ENCODE results near the gene ZNF648.
A peak's percentile ranks its signal among the peaks of the same experiment; 100 is the strongest.
"Not testable (repeated sequence)": the region's sequence is repeated elsewhere in the genome, so short reads cannot be mapped to it uniquely, and the experiment has no call there.

ZNF648 gene

GRCh38 chr1:182069028-182069466 is 7.5 kb upstream of the ZNF648 start:
- DNase-seq = no peak

- DNase-seq = no peak
Observed at GRCh38 chr1:182066934-182067333, 5.4 kb upstream of the ZNF648 start.

- no peak for DNase-seq
Observed at GRCh38 chr1:182065126-182065845, 3.8 kb upstream of the ZNF648 start.

- no peak for DNase-seq
Observed at GRCh38 chr1:182064611-182065010, 3.1 kb upstream of the ZNF648 start.

- DNase-seq = no peak
Observed at GRCh38 chr1:182062223-182062622, 711 bp upstream of the ZNF648 start.

- DNase-seq = no peak
Observed at GRCh38 chr1:182060877-182061276, 635 bp downstream of the ZNF648 start.

- DNase-seq = no peak
Observed at GRCh38 chr1:182059936-182060335, 1.6 kb downstream of the ZNF648 start.

GRCh38 chr1:182056601-182057366 is 4.7 kb downstream of the ZNF648 start:
- DNase-seq = no peak

- no peak for DNase-seq
Observed at GRCh38 chr1:182054698-182055326, 6.7 kb downstream of the ZNF648 start.

- DNase-seq = no peak
Observed at GRCh38 chr1:182052355-182052754, 9.2 kb downstream of the ZNF648 start.

- DNase-seq = no peak
Observed at GRCh38 chr1:182051938-182052337, 9.6 kb downstream of the ZNF648 start.

GRCh38 chr1:182050481-182051448 is 10.7 kb downstream of the ZNF648 start:
- DNase-seq = no peak

GRCh38 chr1:182048562-182048961 is 12.9 kb downstream of the ZNF648 start:
- DNase-seq = no peak

- no peak for DNase-seq
Observed at GRCh38 chr1:182046763-182047162, 14.7 kb downstream of the ZNF648 start.

- DNase-seq = not testable (repeated sequence)
Observed at GRCh38 chr1:182045481-182045880, 16.0 kb downstream of the ZNF648 start.

- DNase-seq = no peak
Observed at GRCh38 chr1:182041615-182042014, 19.9 kb downstream of the ZNF648 start.

- DNase-seq = no peak
Observed at GRCh38 chr1:182038220-182038619, 23.3 kb downstream of the ZNF648 start.

GRCh38 chr1:182035097-182035770 is 26.3 kb downstream of the ZNF648 start:
- no peak for DNase-seq

- DNase-seq = no peak
Observed at GRCh38 chr1:182032251-182032650, 29.3 kb downstream of the ZNF648 start.

- peak; percentile 98 for DNase-seq
Observed at GRCh38 chr1:182029379-182030331, 31.9 kb downstream of the ZNF648 start.

- DNase-seq = no peak
Observed at GRCh38 chr1:182029002-182029378, 32.5 kb downstream of the ZNF648 start.
